Common myeloid progenitor, CD34-positive (primary cell): Measurements from ENCODE around the gene MAPKBP1.

Experiments used
- CTCF ChIA-PET: fragments of 350-600 bp; sonication (Branson Sonifier 250); formaldehyde crosslinking; loops from one replicate; lab custom pipeline; 2021; ENCODE audit warnings: antibody characterized with exemption; lab: Charles Lee
- POLR2A ChIA-PET: fragments of 350-600 bp; sonication (Branson Sonifier 250); formaldehyde crosslinking; loops from one replicate; lab custom pipeline; 2021; ENCODE audit warnings: antibody characterized with exemption; lab: Charles Lee
- DNase-seq, 3 donors: peaks; one replicate each; pipeline versions ENCODE4 v3.0.0 to v3.0.0-alpha.2; 2013
- H3K27ac ChIP-seq, 2 experiments: 1 replicate in 1 of 2; 2 replicates in 1 of 2; pipeline ENCODE4 v1.7.0; 2013; ENCODE audit warnings: inconsistent platforms in 2 of 2, low read length in 2 of 2, mild to moderate bottlenecking in 2 of 2, low read depth in 1 of 2, moderate library complexity in 1 of 2; ENCODE audit not compliant: severe bottlenecking in 2 of 2, insufficient read depth in 1 of 2, poor library complexity in 1 of 2
- H3K27me3 ChIP-seq, 5 experiments: replicated peaks in 2 of 5; 1 replicate in 3 of 5; 2 replicates in 2 of 5; pipeline versions ENCODE4 v1.6.1 to v1.7.0; 2013; ENCODE audit warnings: low read length in 4 of 5, mild to moderate bottlenecking in 2 of 5, moderate library complexity in 2 of 5, inconsistent platforms in 1 of 5; ENCODE audit not compliant: insufficient read depth in 5 of 5, control insufficient read depth in 4 of 5
- H3K36me3 ChIP-seq, 4 experiments: 1 replicate in 2 of 4; 2 replicates in 2 of 4; pipeline versions ENCODE4 v1.6.1 to v1.7.0; 2013; ENCODE audit warnings: low read length in 3 of 4, control low read depth in 1 of 4, mild to moderate bottlenecking in 1 of 4; ENCODE audit not compliant: control insufficient read depth in 4 of 4, insufficient read depth in 4 of 4
- H3K4me1 ChIP-seq, 4 experiments: 1 replicate in 3 of 4; 2 replicates in 1 of 4; pipeline versions ENCODE4 v1.6.1 to v1.7.1; 2013; ENCODE audit warnings: low read length in 3 of 4, mild to moderate bottlenecking in 3 of 4, control low read depth in 1 of 4, inconsistent platforms in 1 of 4, moderate library complexity in 1 of 4; ENCODE audit not compliant: control insufficient read depth in 4 of 4, insufficient read depth in 4 of 4; ENCODE audit errors: control extremely low read depth in 1 of 4
- H3K4me3 ChIP-seq, 7 experiments: 1 replicate in 4 of 7; 2 replicates in 3 of 7; pipeline versions ENCODE4 v1.5.1 to v1.7.0; 2013; ENCODE audit warnings: mild to moderate bottlenecking in 7 of 7, low read length in 6 of 7, moderate library complexity in 6 of 7, inconsistent platforms in 2 of 7, low read depth in 2 of 7, control low read depth in 1 of 7; ENCODE audit not compliant: insufficient read depth in 4 of 7, control insufficient read depth in 1 of 7; ENCODE audit errors: extremely low read depth in 1 of 7
- H3K9me3 ChIP-seq, 5 experiments: 1 replicate in 4 of 5; 2 replicates in 1 of 5; pipeline versions ENCODE4 v1.6.1 to v1.7.1; 2013; ENCODE audit warnings: low read length in 4 of 5, mild to moderate bottlenecking in 2 of 5, inconsistent platforms in 1 of 5, low read depth in 1 of 5, moderate library complexity in 1 of 5; ENCODE audit not compliant: control insufficient read depth in 4 of 5, insufficient read depth in 2 of 5; ENCODE audit errors: control extremely low read depth in 1 of 5
- WGBS: methylation state at CpG from one replicate; pipeline ENCODE4 v1.1.5; 2013; ENCODE audit not compliant: insufficient coverage; 5-methylcytosine and 5-hydroxymethylcytosine counted together

MAPKBP1 gene

DNA sequence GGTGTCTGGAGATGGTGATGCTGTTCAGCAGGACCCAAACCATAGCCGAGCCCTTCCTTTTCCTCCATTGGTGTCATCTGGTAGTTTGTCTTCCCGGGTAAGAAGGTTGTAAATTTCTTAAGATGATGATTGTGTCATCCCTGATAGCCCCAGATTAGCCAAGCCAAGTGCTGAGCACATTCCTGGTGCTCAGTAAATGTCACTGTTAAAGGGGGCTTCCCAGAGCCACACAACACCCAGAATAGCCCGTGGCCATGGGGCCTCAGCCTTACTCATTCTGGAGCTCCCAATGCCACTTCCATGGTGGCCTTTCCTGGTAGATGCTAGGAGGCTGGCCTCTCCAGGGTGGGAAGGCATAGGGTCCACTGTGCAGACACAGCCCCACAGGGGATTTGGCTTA, 59.8 kb downstream of the MAPKBP1 start:
- DNase-seq = no peak
- no peaks in the 10 kb centered on the region for H3K27me3 ChIP-seq
- ChIA-PET CTCF (no interaction called here), POLR2A (no interaction called here)
- H3K27ac ChIP-seq = no peak overlapping the region
- no peaks in the 10 kb centered on the region for H3K9me3 ChIP-seq
- 100% methylated on average over 3 of the region's 3 CpGs for WGBS
- H3K36me3 ChIP-seq = peaks cover 0 to 4% (median 2%) of the 10 kb centered on the region in 4 experiments
- H3K4me3 ChIP-seq = no peak overlapping the region
- peaks cover 0 to 12% (median 9%) of the 10 kb centered on the region in 4 experiments for H3K4me1 ChIP-seq

DNA sequence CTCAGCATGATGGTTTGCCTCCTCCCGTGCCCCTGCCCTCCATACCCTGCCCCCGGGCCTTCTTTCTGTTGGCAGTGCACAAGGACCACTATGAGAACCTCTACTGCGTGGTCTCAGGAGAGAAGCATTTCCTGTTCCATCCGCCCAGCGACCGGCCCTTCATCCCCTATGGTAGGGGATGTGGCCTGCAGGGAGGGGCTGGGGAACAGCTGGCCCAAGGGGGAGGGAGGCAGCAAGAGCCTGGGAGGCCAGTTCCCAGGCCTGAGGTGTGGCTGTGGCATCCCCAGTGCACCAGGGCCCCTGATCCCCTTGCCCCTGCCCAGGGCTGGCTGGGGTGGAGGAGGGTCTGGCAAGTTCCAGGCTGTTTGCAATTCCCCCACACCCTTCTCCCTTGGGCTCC, 61.8 kb downstream of the MAPKBP1 start:
- Histone ChIP-seq H3K36me3 (peaks cover 0 to 10% (median 2%) of the 10 kb centered on the region in 4 experiments), H3K4me1 (peaks cover 0 to 12% (median 9%) of the 10 kb centered on the region in 4 experiments), H3K27me3 (no peaks in the 10 kb centered on the region), H3K9me3 (no peaks in the 10 kb centered on the region), H3K4me3 (no peak overlapping the region), H3K27ac (no peak overlapping the region)
- ChIA-PET POLR2A (no interaction called here), CTCF (no interaction called here)
- 78% methylated on average over 6 of the region's 6 CpGs for WGBS
- DNase-seq = no peak

DNA sequence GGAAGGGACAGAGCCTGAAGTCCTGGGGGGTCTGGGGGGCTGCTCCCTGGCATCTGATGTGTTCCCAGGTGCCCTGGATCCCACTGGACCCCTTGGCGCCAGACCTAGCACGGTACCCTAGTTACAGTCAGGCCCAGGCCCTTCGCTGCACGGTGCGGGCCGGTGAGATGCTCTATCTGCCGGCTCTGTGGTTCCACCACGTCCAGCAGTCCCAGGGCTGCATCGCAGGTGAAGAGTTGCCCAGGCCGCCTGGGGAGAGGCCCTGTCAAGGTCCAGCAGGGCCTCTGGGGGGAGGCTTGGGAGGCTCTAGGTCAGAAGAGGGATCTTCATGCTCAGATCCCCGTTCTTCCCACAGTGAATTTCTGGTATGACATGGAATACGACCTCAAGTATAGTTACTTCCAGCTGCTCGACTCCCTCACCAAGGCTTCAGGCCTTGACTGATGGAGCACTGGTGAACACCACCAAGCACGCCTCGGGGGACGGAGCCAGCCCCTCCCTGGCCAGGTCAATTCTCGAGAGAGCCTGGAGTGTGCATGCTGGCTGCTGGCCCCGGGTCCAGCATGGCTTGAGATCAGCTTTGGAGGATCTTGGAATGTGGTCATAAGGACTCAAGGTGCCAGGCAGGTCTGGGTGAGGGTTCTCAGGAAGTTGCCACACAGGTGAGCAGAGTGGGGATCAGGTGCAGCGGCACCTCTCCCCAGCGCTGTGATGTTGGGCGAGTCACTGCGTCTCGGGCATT, 62.6 kb downstream of the MAPKBP1 start:
- no peaks in the 10 kb centered on the region for H3K27me3 ChIP-seq
- peaks cover 0 to 7% (median 3%) of the 10 kb centered on the region in 4 experiments for H3K4me1 ChIP-seq
- peaks cover 0 to 14% (median 2%) of the 10 kb centered on the region in 4 experiments for H3K36me3 ChIP-seq
- no peaks in the 10 kb centered on the region for H3K9me3 ChIP-seq
- CTCF ChIA-PET = interaction anchor here (0.9 to 3.7 kb wide), 2 partner anchors 14 to 54 kb away, joined by 3 to 11 read pairs; no protein-coding TSS in a partner anchor
- no peak overlapping the region for H3K27ac ChIP-seq
- DNase-seq = no peak
- POLR2A ChIA-PET = no interaction called here
- 94% methylated on average over 20 of the region's 23 CpGs for WGBS
- H3K4me3 ChIP-seq = no peak overlapping the region

GRCh38 chr15:41838400-41838897, 64.2 kb downstream of the MAPKBP1 start, which contains the start of gene PLA2G4B:
PLA2G4B (plus strand) TSS chr15:41838847; CDS start chr15:41838914, 67 bp downstream.
- peaks cover 0 to 13% (median 3%) of the 10 kb centered on the region in 4 experiments for H3K36me3 ChIP-seq
- no peaks in the 10 kb centered on the region for H3K9me3 ChIP-seq
- no peaks in the 10 kb centered on the region for H3K27me3 ChIP-seq
- ChIA-PET CTCF (interaction anchor here (1.2 to 3.7 kb wide), 4 partner anchors 8 to 65 kb away, joined by 3 to 11 read pairs (median 7); no protein-coding TSS in a partner anchor), POLR2A (no interaction called here)
- DNase-seq = no peak
- no peak within 1 kb of the TSS for H3K27ac ChIP-seq
- 98% methylated on average over 5 of the region's 6 CpGs for WGBS
- H3K4me1 ChIP-seq = peaks cover 0 to 6% (median under 1%) of the 10 kb centered on the region in 4 experiments
- no peak within 1 kb of the TSS for H3K4me3 ChIP-seq

DNA sequence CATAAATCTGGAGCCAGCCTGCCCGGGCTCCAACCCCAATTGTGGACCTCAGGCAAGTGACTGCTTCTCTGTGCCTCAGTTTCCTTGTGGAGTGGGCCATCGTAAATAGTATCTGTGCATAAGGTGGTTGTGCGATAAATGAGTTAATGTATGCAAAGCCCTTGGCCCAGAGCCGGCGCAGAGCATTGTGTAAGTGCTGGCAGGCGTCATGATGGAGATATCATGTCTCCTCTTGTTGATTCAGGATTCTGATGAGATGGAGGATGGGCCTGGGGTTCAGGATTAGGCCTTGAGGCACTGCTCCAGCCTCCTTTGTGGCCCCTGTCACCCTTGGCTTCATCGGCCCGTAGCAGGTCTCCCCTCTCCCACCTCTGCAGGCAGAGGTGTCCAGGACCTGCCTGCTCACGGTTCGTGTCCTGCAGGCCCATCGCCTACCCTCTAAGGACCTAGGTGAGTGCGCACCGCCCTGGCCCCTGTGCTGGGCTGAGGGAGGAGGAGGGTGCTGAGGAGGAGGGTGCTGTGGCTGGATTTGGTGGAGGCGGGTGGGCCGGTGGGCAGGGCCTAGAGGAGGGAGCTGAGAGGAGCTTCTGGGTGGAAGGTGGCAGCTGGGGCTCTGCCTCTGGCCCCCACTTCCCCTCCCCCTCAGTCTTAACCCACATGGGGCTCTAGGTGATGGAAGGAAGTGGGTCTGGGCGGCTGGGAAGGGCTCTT, 65.7 kb downstream of the MAPKBP1 start:
- 100% methylated on average over 7 of the region's 16 CpGs for WGBS
- ChIA-PET POLR2A (no interaction called here), CTCF (interaction anchor here (0.8 to 3.7 kb wide), 4 partner anchors 8 to 67 kb away, joined by 3 to 11 read pairs (median 7); no protein-coding TSS in a partner anchor)
- DNase-seq = no peak
- H3K27me3 ChIP-seq = no peaks in the 10 kb centered on the region
- H3K9me3 ChIP-seq = no peaks in the 10 kb centered on the region
- peaks cover 0 to 22% (median 5%) of the 10 kb centered on the region in 4 experiments for H3K36me3 ChIP-seq
- H3K27ac ChIP-seq = no peak overlapping the region
- no peak overlapping the region for H3K4me3 ChIP-seq
- H3K4me1 ChIP-seq = peaks cover 0 to 6% (median under 1%) of the 10 kb centered on the region in 4 experiments

DNA sequence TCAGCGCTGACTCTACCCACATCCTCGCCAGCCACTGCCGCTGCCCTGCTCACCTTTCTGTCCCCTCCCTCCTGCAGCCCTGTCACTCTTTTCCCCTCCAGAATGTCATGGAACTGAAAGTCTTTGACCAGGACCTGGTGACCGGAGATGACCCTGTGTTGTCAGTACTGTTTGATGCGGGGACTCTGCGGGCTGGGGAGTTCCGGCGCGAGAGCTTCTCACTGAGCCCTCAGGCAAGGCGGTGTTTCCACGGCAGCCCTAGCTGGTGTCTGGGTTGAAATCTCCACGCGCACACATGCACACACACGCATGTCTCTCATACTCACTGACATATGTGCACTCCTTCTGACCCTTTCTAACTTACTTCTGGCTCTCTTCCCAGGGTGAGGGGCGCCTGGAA, 66.4 kb downstream of the MAPKBP1 start:
- 97% methylated on average over 14 of the region's 15 CpGs for WGBS
- DNase-seq = no peak
- Histone ChIP-seq H3K9me3 (no peaks in the 10 kb centered on the region), H3K4me1 (peaks cover 0 to 6% (median under 1%) of the 10 kb centered on the region in 4 experiments), H3K27me3 (no peaks in the 10 kb centered on the region), H3K36me3 (peaks cover 0 to 22% (median 9%) of the 10 kb centered on the region in 4 experiments), H3K4me3 (no peak overlapping the region), H3K27ac (no peak overlapping the region)
- ChIA-PET POLR2A (no interaction called here), CTCF (interaction anchor here (0.8 to 3.7 kb wide), 5 partner anchors 9 to 67 kb away, joined by 3 to 11 read pairs (median 3); no protein-coding TSS in a partner anchor)
